CD14-positive monocyte (primary cell): ENCODE data around the gene IGF1R. TPM values are rescaled to one million over a fixed set of nuclear protein-coding genes. Genes with fewer than 3 reads are reported as not detected.

Experiments used
- DNase-seq, 3 donors: peaks; one replicate each; pipeline ENCODE4 v3.0.0-alpha.2; 2011 to 2022
- H2AFZ ChIP-seq: 2 replicates; pipeline ENCODE4 v1.6.0; 2012; ENCODE audit warnings: mild to moderate bottlenecking, low read depth, low read length, inconsistent platforms; ENCODE audit not compliant: insufficient read depth, poor library complexity, severe bottlenecking
- H3K27ac ChIP-seq, 2 donors: 1 replicate in 1 of 2; 2 replicates in 1 of 2; pipeline ENCODE4 v1.5.1; 2012 to 2013; ENCODE audit warnings: low read length in 2 of 2, control low read depth in 1 of 2, inconsistent platforms in 1 of 2, low read depth in 1 of 2, mild to moderate bottlenecking in 1 of 2
- H3K27me3 ChIP-seq, 2 donors: one replicate each; pipeline versions ENCODE4 v1.6.0 to v1.6.1; 2011 to 2013; ENCODE audit warnings: low read length in 2 of 2; ENCODE audit not compliant: control insufficient read depth in 2 of 2, insufficient read depth in 2 of 2
- H3K36me3 ChIP-seq, 2 donors: replicated peaks in 1 of 2; 1 replicate in 1 of 2; 2 replicates in 1 of 2; pipeline versions ENCODE4 v1.5.1 to v1.6.1; 2012 to 2013; ENCODE audit warnings: low read length in 2 of 2, control low read depth in 1 of 2, inconsistent platforms in 1 of 2, mild to moderate bottlenecking in 1 of 2; ENCODE audit not compliant: insufficient read depth in 2 of 2, control insufficient read depth in 1 of 2
- H3K4me1 ChIP-seq, 2 donors: 1 replicate in 1 of 2; 2 replicates in 1 of 2; pipeline versions ENCODE4 v1.5.1 to v1.6.1; 2012 to 2013; ENCODE audit warnings: low read length in 2 of 2, control low read depth in 1 of 2, inconsistent platforms in 1 of 2, mild to moderate bottlenecking in 1 of 2, moderate library complexity in 1 of 2; ENCODE audit not compliant: insufficient read depth in 2 of 2, control insufficient read depth in 1 of 2
- H3K4me2 ChIP-seq: replicated peaks from 2 replicates; pipeline ENCODE3; 2012; ENCODE audit warnings: low read length, moderate library complexity, mild to moderate bottlenecking; ENCODE audit not compliant: poor library complexity, severe bottlenecking; ENCODE audit errors: extremely low read depth
- H3K4me3 ChIP-seq, 3 experiments: fragments of 200-600 bp in 1 of 3; sonication (generic) in 1 of 3; replicated peaks in 1 of 3; 1 replicate in 2 of 3; 2 replicates in 1 of 3; pipeline ENCODE4 v1.5.1; 2011 to 2013; ENCODE audit warnings: low read length in 3 of 3, mild to moderate bottlenecking in 3 of 3, control low read depth in 2 of 3, low read depth in 2 of 3, inconsistent platforms in 1 of 3, moderate library complexity in 1 of 3
- H3K79me2 ChIP-seq: 2 replicates; pipeline ENCODE4 v1.6.0; 2012; ENCODE audit warnings: mild to moderate bottlenecking, control low read depth, inconsistent platforms, low read length, moderate library complexity; ENCODE audit not compliant: insufficient read depth
- H3K9ac ChIP-seq: 2 replicates; pipeline ENCODE4 v1.6.0; 2017; ENCODE audit warnings: low read length, mild to moderate bottlenecking; ENCODE audit not compliant: insufficient read depth, poor library complexity, severe bottlenecking
- H3K9me3 ChIP-seq, 2 donors: replicated peaks in 1 of 2; 1 replicate in 1 of 2; 2 replicates in 1 of 2; pipeline versions ENCODE4 v1.5.1 to v1.6.1; 2012 to 2013; ENCODE audit warnings: low read length in 2 of 2, control low read depth in 1 of 2; ENCODE audit not compliant: control insufficient read depth in 1 of 2, insufficient read depth in 1 of 2
- H4K20me1 ChIP-seq: 2 replicates; pipeline ENCODE4 v1.6.0; 2012; ENCODE audit warnings: mild to moderate bottlenecking, low read length, control low read depth, moderate library complexity; ENCODE audit not compliant: insufficient read depth
- H3K27ac Mint-ChIP-seq, 7 donors: one replicate each; pipeline ENCODE4 v1.8.0; 2020; ENCODE audit warnings: mild to moderate bottlenecking in 7 of 7, mixed read lengths in 7 of 7, moderate library complexity in 6 of 7, inconsistent platforms in 2 of 7
- H3K27me3 Mint-ChIP-seq, 3 donors: one replicate each; pipeline ENCODE4 v1.8.0; 2021 to 2022; ENCODE audit warnings: low read depth in 3 of 3, mild to moderate bottlenecking in 3 of 3, mixed read lengths in 3 of 3, moderate library complexity in 3 of 3, inconsistent platforms in 1 of 3
- H3K36me3 Mint-ChIP-seq, 2 donors: one replicate each; pipeline ENCODE4 v1.8.0; 2020; ENCODE audit warnings: mixed read lengths in 2 of 2, inconsistent platforms in 1 of 2, mild to moderate bottlenecking in 1 of 2
- H3K4me1 Mint-ChIP-seq: one replicate; pipeline ENCODE4 v1.8.0; 2020; ENCODE audit warnings: mild to moderate bottlenecking, mixed read lengths
- H3K4me3 Mint-ChIP-seq, 2 donors: one replicate each; pipeline ENCODE4 v1.8.0; 2020; ENCODE audit warnings: mild to moderate bottlenecking in 2 of 2, mixed read lengths in 2 of 2, moderate library complexity in 1 of 2
- H3K9me3 Mint-ChIP-seq, 7 donors: one replicate each; pipeline ENCODE4 v1.8.0; 2020 to 2022; ENCODE audit warnings: mixed read lengths in 7 of 7, mild to moderate bottlenecking in 6 of 7, moderate library complexity in 6 of 7, inconsistent platforms in 2 of 7
- CTCF ChIP-seq: fragments of 200-600 bp; IDR thresholded peaks from one replicate; pipeline ENCODE4 v1.8.0; 2022; ENCODE audit warnings: antibody characterized with exemption, mild to moderate bottlenecking
- WGBS: methylation state at CpG from one replicate; pipeline ENCODE4 v1.1.5; 2013; ENCODE audit warnings: missing lambda C conversion rate; ENCODE audit not compliant: insufficient coverage; 5-methylcytosine and 5-hydroxymethylcytosine counted together
- intact Hi-C, 2 donors: fragments of 100-400 bp; cut with micrococcal nuclease; formaldehyde crosslinking; loops; one replicate each; pipeline versions ENCODE4 v1.15.0 to v1.15.1; 2023
- polyA plus RNA-seq, 3 donors: library from polyadenylated mRNA; depleted of rRNA in 1 of 3; unstranded in 2 of 3; stranded (reverse) in 1 of 3; fragments of 300-500 nt in 2 of 3; fragments of >200 nt in 1 of 3; fragmentation: Illumina TruSeq in 2 of 3; gene quantifications; 1 replicate in 2 of 3; 2 replicates in 1 of 3; pipeline ENCODE4 v1.2.3, GENCODE V29; 2012 to 2021

The IGF1R gene
- polyA plus RNA-seq, 3 donors, result 0.35 to 4.9 (median 0.67) TPM

GRCh38 chr15:98643115-98643514 lies 5.2 kb upstream of the IGF1R start:
- intact Hi-C loops, result loop anchor here in 1 of 2 donors (10.0 kb wide), 1 partner anchor 98 kb away; no protein-coding TSS in a partner anchor
- Histone ChIP-seq H3K79me2 (no peaks in the 10 kb centered on the region), H3K9ac (no peak overlapping the region), H3K9me3 (no peaks in the 10 kb centered on the region), H3K4me3 (no peak overlapping the region), H3K36me3 (no peaks in the 10 kb centered on the region), H3K27me3 (peaks cover 20 to 33% of the 10 kb centered on the region in 2 donors), H3K27ac (no peak overlapping the region), H2AFZ (no peak overlapping the region), H4K20me1 (no peaks in the 10 kb centered on the region), H3K4me1 (peaks cover 5 to 11% of the 10 kb centered on the region in 2 donors), H3K4me2 (no peak overlapping the region)
- Mint-ChIP-seq H3K27me3 (peaks cover 23 to 31% (median 25%) of the 10 kb centered on the region in 3 donors), H3K4me3 (peak overlapping the region in 1 of 2 donors; percentile 29), H3K27ac (no peak overlapping the region), H3K4me1 (peaks cover 6% of the 10 kb centered on the region), H3K9me3 (peaks cover 0 to 3% (median 0%) of the 10 kb centered on the region in 7 donors), H3K36me3 (no peaks in the 10 kb centered on the region)
- WGBS, result 97% methylated on average over 3 of the region's 4 CpGs
- TF ChIP-seq CTCF, result no peak
- no peak for DNase-seq

GRCh38 chr15:98646546-98647025 lies 1.8 kb upstream of the IGF1R start:
- Mint-ChIP-seq H3K27ac (no peak overlapping the region), H3K4me3 (peak overlapping the region; percentile 87 to 94), H3K27me3 (peaks cover 35 to 50% (median 39%) of the 10 kb centered on the region in 3 donors), H3K9me3 (peaks cover 0 to 15% (median 8%) of the 10 kb centered on the region in 7 donors), H3K36me3 (peaks cover 0 to 12% of the 10 kb centered on the region in 2 donors), H3K4me1 (peaks cover 19% of the 10 kb centered on the region)
- H3K9ac ChIP-seq, result peak overlapping the region; percentile 11
- TF ChIP-seq CTCF, result no peak
- H3K9me3 ChIP-seq, result no peaks in the 10 kb centered on the region
- DNase-seq, result peak in 1 of 3 donors; percentile 12
- H3K4me1 ChIP-seq, result peaks cover 21 to 32% of the 10 kb centered on the region in 2 donors
- H3K27me3 ChIP-seq, result peaks cover 29 to 51% of the 10 kb centered on the region in 2 donors
- H2AFZ ChIP-seq, result peak overlapping the region; percentile 97
- no peak overlapping the region for H3K27ac ChIP-seq
- peaks cover 19% of the 10 kb centered on the region for H4K20me1 ChIP-seq
- no peaks in the 10 kb centered on the region for H3K36me3 ChIP-seq
- peak overlapping the region; percentile 79 for H3K4me2 ChIP-seq
- WGBS, result 0% methylated on average over 1 of the region's 7 CpGs
- intact Hi-C loops, result loop anchor here in 1 of 2 donors (5.0 to 10.0 kb wide), 2 partner anchors 102 to 129 kb away; no protein-coding TSS in a partner anchor
- H3K4me3 ChIP-seq, result peak overlapping the region; percentile 31 to 87 (median 86)
- H3K79me2 ChIP-seq, result peaks cover 22% of the 10 kb centered on the region
